M059J (cell line): Measurements from ENCODE around the gene RARS1. TPM values are rescaled to one million over a fixed set of nuclear protein-coding genes. Genes with fewer than 3 reads are reported as not detected.

ENCODE experiments used
- DNase-seq: peaks from one replicate; pipeline ENCODE4 v3.0.0-alpha.2; 2012; ENCODE audit warnings: low read depth
- total RNA-seq: library from RNA; depleted of rRNA; stranded (reverse); fragments of >200 nt; shearing (Covaris generic); gene quantifications from 2 replicates; pipeline ENCODE4 v1.2.3, GENCODE V29; 2014; rRNA removed

Gene RARS1
- 210 and 327 TPM in 2 replicates for total RNA-seq

DNA sequence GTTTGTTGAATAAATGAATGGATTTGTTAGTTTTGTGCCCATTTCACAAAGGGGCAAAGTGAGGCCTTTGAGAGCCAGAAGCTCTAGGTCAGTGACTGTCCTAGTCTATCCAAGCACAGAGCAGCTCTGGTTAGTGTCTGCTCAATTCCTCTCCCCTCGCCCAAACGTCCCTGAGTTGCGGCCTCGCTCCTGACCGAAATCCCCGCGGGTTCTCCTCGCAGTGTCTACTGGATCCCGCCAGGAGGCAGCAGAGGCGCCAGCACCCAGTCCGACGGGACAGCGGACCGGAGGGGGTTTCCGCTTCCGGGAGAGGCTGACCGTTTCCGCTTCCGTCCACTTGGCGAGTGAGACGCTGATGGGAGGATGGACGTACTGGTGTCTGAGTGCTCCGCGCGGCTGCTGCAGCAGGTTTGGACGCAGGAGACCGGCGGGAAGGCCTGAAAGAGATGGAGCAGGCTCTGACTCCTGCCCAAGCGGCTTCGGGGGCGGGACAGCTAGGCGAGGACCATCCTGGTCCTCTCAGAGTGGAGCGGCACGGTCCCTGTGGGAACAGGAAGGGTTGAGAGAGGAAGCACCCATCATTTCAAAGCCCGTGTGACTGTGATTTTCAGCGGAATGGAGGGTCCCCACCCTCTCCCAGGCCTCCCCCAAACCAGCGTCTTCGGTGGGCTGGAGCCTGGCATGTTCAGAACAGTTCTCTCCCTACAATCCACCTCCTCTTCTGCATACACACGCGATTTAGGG is at the start of gene RARS1:
Gene RARS1 (plus strand): TSS at position 336 of the 744 bp plus-strand sequence. CDS start 28 bp downstream, at position 364.
- DNase-seq: peak; percentile 92

DNA sequence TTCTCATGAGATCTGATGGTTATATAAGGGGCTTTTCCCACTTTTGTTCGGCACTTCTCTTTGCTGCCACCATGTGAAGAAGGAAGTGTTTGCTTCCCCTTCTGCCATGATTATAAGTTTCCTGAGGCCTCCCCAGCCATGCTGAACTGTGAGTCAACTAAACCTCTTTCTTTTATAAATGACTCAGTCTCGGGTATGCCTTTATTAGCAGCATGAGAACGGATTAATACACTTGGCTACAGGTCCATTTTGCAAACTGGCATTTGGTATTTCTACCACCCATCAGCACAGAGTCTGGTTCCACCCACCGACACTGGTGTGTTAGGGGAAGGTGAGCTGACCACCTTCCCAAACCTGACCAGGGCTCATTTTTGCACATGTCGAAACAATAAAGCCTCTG is 47.9 kb upstream of the RARS1 start:
- no peak for DNase-seq

- DNase-seq: no peak
Measured at GRCh38 chr5:168443533-168443932, 42.7 kb upstream of the RARS1 start.

DNA sequence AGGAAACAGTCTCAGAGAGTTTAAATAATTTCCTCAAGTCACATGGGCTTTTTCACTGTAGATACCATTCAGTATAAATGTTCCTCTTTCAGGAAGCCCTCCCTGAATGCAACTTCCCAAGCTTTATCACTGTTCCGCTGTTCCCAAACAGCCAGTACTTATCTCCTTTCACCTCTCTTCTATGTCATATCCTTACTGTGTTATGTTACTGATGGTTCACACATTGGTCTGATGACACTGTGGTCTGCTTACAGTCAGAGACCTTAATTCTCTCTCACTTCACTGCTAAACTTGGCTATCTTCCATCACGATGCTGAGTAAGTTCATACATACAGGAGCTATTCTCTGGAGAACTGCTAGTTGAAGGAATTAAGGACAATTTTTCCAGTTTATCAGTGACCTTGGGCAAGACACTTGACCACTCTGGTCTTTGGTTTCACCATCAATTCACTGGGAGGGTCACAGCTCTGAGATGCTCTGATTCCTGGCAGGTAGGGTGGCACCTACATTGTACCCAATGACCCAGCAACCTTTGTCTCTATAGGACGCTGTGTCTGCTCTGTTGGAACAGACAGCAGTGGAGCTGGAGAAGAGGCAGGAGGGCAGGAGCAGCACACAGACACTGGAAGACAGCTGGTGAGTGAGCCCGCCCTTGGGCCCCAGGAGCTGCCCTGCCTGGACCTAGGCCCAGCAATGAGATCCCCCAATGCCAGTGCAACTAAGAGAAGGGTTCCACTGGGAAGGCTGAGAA is 42.1 kb upstream of the RARS1 start:
- peak; percentile 8 for DNase-seq

- no peak for DNase-seq
Measured at GRCh38 chr5:168446983-168447619, 39.2 kb upstream of the RARS1 start.

DNA sequence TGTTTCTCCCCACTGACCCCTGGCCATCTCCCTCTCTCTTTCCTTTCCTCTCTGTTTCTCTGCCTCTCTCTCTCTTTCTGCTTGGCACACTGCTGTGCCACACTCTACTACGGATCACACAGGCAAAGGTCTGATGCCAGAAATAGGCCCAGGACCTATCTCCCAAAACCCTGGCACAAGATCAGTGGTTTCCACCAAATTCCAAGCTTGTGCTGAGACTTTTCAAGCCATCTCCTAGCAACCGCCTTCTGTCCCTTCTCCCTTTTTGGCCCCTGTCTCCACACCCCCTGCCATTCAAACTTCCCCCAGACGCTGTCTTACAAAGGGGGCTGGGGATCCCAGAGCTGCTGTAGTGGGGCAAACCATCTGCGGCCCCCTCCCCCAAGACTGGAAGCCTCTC is 38.5 kb upstream of the RARS1 start:
- DNase-seq: no peak

DNA sequence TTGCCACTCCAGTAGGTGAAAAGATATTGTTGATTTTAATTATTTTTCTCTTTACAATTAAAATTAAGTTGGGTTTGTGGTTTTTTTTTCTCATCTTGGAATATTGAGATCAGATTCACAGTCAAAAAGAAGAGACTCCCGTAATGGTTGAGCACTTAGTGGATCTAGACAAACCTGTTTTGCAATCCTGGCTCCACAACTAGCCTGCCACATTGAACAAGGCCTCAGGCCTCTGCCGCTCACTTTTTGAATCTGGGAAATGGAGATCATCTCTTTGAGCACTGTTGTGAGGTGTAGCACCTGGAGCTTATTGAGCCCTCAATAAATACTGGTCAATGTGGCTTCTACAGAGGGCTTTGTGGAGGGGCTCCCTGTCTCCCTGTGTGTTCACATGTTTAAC is 37.1 kb upstream of the RARS1 start:
- DNase-seq: no peak

DNA sequence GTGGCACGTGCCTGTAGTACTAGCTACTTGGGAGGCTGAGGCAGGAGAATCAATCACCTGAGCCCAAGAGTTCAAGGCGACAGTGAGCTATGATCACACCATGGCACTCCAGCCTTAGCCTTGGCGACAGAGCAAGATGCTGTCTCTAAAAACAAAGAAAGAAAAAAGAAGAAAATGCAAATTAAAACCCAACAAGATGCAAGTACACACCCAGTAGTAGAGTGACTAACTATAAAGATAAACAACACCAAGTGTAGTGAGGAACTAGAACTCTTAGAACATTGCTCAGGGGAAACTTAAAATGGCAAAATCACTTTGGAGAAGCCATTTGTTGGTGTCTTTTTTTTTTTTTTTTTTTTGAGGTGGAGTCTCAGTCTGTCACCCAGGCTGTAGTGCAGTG is 34.7 kb upstream of the RARS1 start:
- no peak for DNase-seq

GRCh38 chr5:168455201-168455600 is 31.1 kb upstream of the RARS1 start:
- no peak for DNase-seq

GRCh38 chr5:168457542-168457941 is 28.7 kb upstream of the RARS1 start:
- DNase-seq: no peak

- no peak for DNase-seq
Measured at GRCh38 chr5:168460606-168461005, 25.7 kb upstream of the RARS1 start.

DNA sequence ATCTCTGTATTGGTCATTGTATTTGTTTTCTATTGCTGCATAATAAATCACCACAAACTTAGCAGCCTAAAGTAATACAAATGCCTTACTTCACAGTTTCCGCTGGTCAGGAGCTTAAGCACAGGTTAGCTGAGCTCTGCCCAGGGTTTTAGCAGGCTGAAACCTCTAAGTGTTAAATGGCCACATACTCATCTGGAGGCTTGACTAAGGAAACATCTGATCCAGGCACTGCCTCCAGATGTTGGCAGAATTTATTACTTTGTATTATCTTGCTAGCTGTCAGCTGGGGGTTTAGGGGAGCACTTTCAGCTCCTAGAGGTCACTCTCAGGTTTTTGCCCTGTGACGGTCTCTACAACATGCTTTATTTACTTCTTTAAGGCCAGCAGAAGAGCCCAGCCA is 23.2 kb upstream of the RARS1 start:
- no peak for DNase-seq

DNA sequence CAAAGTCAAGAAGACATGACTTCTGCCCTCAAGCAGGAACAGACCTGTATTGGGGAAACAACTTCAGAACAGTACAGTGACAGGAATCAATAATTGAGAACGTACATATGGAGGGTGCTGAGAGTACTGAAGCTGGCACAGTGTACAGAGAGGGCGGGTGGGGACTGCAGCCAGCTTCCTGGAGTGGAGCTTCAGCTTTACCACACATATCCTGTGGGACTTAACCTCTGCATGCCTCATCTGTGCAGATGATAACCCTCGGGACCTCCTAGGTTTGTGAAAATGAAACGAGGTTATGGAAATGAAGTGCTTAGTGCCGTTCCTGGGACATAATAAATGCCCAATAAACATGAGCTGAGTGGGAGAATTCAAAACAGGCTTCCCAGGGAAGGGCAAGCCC is 22.1 kb upstream of the RARS1 start:
- no peak for DNase-seq

GRCh38 chr5:168464641-168465040 is 21.6 kb upstream of the RARS1 start:
- DNase-seq: no peak

- DNase-seq: no peak
Measured at GRCh38 chr5:168467755-168468330, 18.4 kb upstream of the RARS1 start.

DNA sequence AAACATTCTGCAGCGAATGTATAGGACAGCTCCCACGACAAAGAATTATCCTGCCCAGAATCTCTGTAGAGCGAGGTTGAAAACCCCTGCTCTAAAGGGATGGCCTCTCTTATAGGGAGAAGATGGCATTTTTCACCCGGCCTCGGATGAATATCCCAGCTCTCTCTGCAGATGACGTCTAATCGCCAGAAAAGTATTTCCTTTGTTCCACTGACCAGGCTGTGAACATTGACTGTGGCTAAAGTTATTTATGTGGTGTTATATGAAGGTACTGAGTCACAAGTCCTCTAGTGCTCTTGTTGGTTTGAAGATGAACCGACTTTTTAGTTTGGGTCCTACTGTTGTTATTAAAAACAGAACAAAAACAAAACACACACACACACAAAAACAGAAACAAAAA is 17.4 kb upstream of the RARS1 start:
- DNase-seq: peak; percentile 55

GRCh38 chr5:168469816-168470215 is 16.5 kb upstream of the RARS1 start:
- no peak for DNase-seq

DNA sequence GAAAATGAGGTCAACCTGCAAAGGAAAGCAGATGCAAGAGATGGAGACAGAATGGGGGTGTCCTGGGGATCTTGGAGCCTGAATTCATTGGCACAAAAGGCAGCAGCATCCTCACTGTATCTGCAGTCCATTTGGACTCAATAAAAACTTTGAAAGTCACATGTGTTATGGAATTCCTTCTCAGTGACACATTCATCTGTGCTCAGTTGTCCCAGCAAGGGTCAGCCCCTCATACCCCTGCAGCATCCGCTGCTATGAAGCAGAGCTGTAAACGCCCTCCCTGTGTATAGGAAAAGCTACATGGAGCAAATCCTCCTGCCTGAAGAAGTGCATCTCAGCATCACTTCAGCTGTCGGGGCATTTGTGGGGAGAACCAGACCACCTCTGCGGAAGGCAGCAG is 14.5 kb upstream of the RARS1 start:
- DNase-seq: peak; percentile 50

DNA sequence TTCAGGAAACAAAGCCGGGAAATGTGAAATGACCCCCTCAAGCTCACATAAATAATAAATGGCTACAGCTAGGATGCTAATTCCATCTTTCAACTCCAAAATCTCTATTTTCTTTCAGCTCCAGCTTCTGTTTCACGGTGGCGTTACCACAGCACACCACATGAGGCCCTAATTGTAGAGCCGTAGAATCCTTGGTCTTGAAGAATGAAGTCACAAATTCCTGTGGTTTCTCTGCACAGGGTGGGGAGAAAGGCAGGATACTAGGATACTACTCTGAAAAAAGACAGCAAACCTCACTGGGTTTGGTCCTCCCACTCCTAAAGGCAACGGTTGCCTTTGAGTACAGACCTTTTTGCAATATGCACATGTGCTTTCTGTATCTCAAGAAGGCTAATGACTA is 13.9 kb upstream of the RARS1 start:
- peak; percentile 92 for DNase-seq

- no peak for DNase-seq
Measured at GRCh38 chr5:168474319-168474718, 12.0 kb upstream of the RARS1 start.

DNA sequence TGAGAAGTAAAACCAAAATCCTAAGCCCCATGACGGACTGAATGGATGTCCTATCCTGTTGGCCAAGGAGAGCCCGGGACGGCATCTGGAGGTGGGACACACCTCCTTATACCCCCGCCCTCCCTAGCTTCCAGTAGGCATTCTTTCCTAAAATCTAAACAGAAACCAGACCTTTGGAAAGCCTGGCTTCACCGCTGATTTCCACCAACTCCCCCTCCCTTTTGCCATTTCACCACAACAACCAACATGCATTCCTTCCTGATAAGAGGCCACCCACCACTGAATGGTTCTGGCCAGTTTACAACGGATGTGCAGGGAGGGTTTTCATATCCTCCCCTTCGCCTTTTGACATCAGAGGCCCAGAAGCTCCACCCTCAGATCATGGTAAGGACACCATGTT is 9.2 kb upstream of the RARS1 start:
- DNase-seq: peak; percentile 70

DNA sequence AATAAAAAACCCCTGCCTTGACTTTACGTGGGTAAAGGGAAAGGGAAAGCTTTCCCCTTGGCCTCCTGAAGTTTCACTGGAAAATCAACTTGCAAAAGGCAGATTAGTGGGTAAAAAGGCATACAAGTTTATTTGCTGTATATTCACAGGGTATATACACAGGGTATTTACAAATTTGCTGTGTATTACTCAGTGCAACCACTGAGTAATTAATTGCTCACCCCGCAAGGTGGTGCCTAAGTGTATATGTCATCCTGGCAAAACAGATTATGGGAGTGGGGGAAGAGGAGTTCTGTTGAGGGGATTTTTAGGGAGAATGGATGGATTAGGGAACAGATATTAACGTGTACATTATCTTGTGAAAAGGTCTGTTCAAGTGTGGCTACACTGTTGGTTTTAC is 7.1 kb upstream of the RARS1 start:
- no peak for DNase-seq
